Osteocyte (in vitro differentiated cells): ENCODE data around the gene TENM4. TPM values are rescaled to one million over a fixed set of nuclear protein-coding genes. Genes with fewer than 3 reads are reported as not detected.

ENCODE experiments used
- DNase-seq: peaks from one replicate; pipeline ENCODE4 v3.0.0; 2021; ENCODE audit warnings: mixed read lengths; ENCODE audit not compliant: unreplicated experiment; ENCODE audit errors: extremely low spot score
- H3K27ac Mint-ChIP-seq: one replicate; pipeline ENCODE4 v1.8.0; 2021; ENCODE audit warnings: mild to moderate bottlenecking, mixed read lengths; ENCODE audit not compliant: unreplicated experiment
- H3K27me3 Mint-ChIP-seq: one replicate; pipeline ENCODE4 v1.8.0; 2021; ENCODE audit warnings: mixed read lengths; ENCODE audit not compliant: unreplicated experiment
- H3K36me3 Mint-ChIP-seq: one replicate; pipeline ENCODE4 v1.8.0; 2021; ENCODE audit warnings: mixed read lengths; ENCODE audit not compliant: unreplicated experiment
- H3K4me1 Mint-ChIP-seq: one replicate; pipeline ENCODE4 v1.8.0; 2021; ENCODE audit warnings: mixed read lengths; ENCODE audit not compliant: unreplicated experiment
- H3K4me3 Mint-ChIP-seq: one replicate; pipeline ENCODE4 v1.8.0; 2021; ENCODE audit warnings: mild to moderate bottlenecking, moderate library complexity, mixed read lengths; ENCODE audit not compliant: unreplicated experiment
- H3K9me3 Mint-ChIP-seq: one replicate; pipeline ENCODE4 v1.8.0; 2021; ENCODE audit warnings: mixed read lengths; ENCODE audit not compliant: unreplicated experiment
- total RNA-seq: library from RNA; stranded (reverse); gene quantifications from 2 replicates; pipeline ENCODE4 v1.2.1, GENCODE V29; 2021
- TF ChIP-seq, protein P1 (sequence below): fragments of 200-600 bp; sonication (generic); IDR thresholded peaks from 2 replicates; pipeline ENCODE4 v1.5.0; 2021; ENCODE audit warnings: antibody characterized with exemption, mild to moderate bottlenecking, moderate library complexity

The TENM4 gene
- total RNA-seq, 1 donor from 2014 or later = 74.1 TPM

DNA sequence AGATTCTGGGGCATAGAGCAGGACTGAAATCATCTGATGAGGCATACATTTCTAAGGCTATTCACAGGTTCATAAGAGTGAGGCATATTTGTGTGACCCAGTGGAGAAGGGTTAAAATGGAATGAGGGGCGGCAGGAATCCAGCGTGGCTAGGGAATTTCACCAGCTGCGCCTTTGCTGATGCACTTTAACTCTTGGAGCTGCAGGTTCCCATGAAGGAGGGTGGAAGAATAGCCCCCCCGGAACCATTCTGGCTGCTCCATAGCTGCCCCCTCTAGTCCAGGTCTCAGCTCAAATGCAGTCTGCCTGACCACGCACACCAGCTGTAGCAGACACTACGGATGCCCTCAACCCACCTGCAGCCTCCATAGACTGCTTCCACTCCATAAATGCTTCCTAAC, 31.5 kb downstream of the TENM4 start:
- Mint-ChIP-seq H3K4me3 (no peak overlapping the region), H3K9me3 (no peaks in the 10 kb centered on the region), H3K36me3 (no peaks in the 10 kb centered on the region), H3K4me1 (peaks cover 19% of the 10 kb centered on the region), H3K27ac (no peak overlapping the region), H3K27me3 (peaks cover 2% of the 10 kb centered on the region)
- no peak for DNase-seq
- TF ChIP-seq, protein P1, sequence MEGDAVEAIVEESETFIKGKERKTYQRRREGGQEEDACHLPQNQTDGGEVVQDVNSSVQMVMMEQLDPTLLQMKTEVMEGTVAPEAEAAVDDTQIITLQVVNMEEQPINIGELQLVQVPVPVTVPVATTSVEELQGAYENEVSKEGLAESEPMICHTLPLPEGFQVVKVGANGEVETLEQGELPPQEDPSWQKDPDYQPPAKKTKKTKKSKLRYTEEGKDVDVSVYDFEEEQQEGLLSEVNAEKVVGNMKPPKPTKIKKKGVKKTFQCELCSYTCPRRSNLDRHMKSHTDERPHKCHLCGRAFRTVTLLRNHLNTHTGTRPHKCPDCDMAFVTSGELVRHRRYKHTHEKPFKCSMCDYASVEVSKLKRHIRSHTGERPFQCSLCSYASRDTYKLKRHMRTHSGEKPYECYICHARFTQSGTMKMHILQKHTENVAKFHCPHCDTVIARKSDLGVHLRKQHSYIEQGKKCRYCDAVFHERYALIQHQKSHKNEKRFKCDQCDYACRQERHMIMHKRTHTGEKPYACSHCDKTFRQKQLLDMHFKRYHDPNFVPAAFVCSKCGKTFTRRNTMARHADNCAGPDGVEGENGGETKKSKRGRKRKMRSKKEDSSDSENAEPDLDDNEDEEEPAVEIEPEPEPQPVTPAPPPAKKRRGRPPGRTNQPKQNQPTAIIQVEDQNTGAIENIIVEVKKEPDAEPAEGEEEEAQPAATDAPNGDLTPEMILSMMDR = no peak

DNA sequence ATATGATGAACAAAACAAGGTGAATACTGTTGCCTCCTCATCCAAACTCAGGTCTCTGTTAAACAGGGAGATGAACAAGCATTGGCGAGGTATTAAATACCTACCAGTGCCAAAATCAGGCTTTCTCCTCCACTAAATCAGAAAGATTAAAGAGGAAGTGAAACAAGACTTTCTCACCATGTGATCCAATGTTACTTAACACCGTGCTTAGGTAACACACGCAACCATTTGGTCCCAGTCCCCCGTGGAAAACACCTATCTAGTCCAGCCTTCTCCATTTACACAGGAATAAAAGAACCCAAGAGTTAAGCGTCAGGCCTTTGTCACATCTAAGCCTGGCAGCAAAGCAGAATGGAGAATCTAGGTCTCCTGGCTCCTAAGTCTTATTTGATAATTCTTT, 34.5 kb downstream of the TENM4 start:
- Mint-ChIP-seq H3K27me3 (peaks cover 2% of the 10 kb centered on the region), H3K27ac (no peak overlapping the region), H3K36me3 (peaks cover 3% of the 10 kb centered on the region), H3K9me3 (no peaks in the 10 kb centered on the region), H3K4me1 (peaks cover 2% of the 10 kb centered on the region), H3K4me3 (no peak overlapping the region)
- DNase-seq = no peak
- TF ChIP-seq, protein P1 = no peak

DNA sequence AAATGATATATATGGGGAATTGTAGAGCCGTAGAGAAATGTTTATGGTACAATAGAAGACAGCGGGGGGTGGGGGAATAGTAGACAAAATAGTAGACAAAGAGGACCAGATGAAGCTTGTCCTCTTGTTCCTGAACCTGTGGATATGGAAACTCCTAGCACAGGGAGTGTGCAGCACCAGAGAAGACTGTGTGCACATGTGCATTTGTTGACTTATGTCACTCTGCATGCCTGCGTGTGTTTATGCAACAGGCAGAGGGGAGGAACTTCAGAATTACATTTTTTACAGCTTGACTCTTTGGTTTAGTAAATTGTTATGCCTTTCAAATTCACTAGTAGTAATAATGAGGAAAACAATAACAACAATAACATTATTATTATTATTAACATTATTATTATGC, 36.0 kb downstream of the TENM4 start:
- DNase-seq = no peak
- Mint-ChIP-seq H3K4me3 (no peak overlapping the region), H3K27ac (no peak overlapping the region), H3K36me3 (peaks cover 3% of the 10 kb centered on the region), H3K27me3 (peaks cover 2% of the 10 kb centered on the region), H3K9me3 (no peaks in the 10 kb centered on the region), H3K4me1 (peaks cover 2% of the 10 kb centered on the region)
- TF ChIP-seq, protein P1 = no peak

DNA sequence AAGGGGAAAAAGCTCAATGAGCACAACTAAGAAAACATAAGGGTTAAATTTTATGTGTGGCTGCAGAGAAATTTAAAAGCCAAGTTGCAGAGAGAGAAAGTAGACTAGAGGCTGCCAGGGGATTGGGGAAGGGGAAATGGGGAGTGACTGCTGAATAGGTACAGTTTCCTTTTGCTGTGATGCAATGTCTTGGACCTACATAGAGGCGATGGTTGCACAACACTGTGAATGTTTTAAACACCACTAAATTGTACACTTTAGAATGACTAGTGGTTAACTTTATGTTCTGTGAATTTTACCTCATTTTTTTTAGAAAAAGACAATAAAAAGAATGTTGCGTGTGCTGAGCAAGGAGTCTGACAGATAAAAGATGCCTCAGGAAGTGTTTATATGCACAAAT, 36.5 kb downstream of the TENM4 start:
- Mint-ChIP-seq H3K4me1 (peaks cover 2% of the 10 kb centered on the region), H3K27ac (no peak overlapping the region), H3K4me3 (no peak overlapping the region), H3K36me3 (peaks cover 3% of the 10 kb centered on the region), H3K27me3 (peaks cover 2% of the 10 kb centered on the region), H3K9me3 (no peaks in the 10 kb centered on the region)
- TF ChIP-seq, protein P1 = no peak
- no peak for DNase-seq

DNA sequence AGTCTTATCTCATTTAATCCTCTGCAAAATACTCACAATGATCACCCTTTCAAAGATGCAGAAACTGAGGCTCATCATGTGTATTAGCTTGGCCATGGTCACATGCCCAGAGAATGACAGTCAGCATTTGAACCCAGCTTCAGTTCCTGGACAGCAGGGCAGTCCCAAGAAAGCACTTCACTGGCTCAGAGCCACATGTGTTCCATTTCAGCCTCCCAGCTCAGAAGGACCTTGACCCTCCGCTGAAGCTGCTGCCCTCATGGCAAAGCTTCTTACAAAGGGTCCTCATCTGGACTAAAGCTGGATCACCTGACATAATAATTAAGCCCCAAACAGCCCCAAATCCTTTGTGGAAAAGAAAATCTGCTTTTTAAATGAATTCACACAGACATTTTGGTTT, 37.0 kb downstream of the TENM4 start:
- Mint-ChIP-seq H3K4me1 (peaks cover 2% of the 10 kb centered on the region), H3K27ac (no peak overlapping the region), H3K27me3 (peaks cover 2% of the 10 kb centered on the region), H3K9me3 (no peaks in the 10 kb centered on the region), H3K4me3 (no peak overlapping the region), H3K36me3 (peaks cover 3% of the 10 kb centered on the region)
- DNase-seq = no peak
- TF ChIP-seq, protein P1 = no peak
